Colon (tissue), 2 donors: ENCODE measurements around the gene RNASEH2B.

ENCODE experiments used
- FAIRE-seq: peaks from 2 replicates; lab custom pipeline; 2012; peaks lifted over from hg19 to GRCh38; lab: Jason Lieb, UNC
- donor health status: control.
- donor health status: control.

Gene RNASEH2B

DNA sequence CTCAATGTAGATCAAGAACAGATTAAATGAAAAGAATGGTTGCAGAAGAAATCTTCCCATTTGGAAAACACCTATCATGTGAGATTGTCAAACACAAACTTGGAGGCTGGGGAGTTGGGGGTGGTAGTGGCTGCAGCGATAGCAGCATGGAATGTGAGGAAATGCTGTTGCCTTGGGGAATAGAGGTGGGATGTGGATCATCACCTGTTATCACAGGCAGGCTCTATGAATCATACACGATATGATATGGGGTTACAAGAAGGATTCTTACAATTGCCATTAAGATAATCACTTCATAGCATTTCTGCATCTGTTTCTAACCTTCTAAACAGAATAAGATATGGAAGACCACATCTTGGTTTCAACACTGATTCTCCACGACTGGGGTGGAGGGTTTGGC is 88.7 kb downstream of the RNASEH2B start:
- no peak for FAIRE-seq

DNA sequence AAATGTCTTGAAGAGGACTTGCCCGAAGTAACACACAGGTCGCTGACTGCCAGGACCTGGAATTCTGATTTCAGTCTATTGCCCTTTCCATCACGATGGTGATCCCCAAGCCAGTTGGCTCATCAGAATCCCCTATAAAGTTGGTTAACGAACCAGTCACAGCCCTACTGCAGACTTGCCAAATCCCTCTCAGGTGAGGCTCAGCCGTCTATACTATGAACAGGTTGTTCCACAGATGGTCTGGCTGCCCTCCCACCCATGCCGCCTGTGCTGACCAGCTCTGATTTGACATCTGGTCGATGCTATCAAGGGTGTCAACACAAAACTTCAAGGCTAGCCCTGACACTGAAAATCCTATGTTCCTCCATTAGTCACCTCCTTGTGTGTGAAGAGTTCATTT is 90.0 kb downstream of the RNASEH2B start:
- no peak for FAIRE-seq

DNA sequence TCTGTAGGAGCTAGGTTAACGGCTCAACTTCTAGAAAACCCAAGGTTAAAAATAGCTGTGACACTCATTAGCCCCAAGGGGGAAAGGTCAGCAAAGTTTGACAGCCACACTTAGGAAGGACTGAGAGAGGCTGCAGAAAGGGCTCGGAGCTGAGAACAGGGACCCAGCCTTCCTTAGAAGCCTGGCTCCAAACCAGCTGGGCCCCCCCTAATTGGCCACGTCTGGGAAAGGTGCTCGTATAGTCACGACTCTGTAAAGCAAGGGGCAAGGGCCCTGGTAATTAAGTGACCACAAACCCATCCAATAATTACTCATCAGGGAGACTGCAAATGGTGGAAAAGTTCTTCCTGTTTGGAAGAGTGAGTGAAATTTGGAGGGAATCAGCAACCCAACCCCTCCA is 90.5 kb downstream of the RNASEH2B start:
- FAIRE-seq, result no peak

DNA sequence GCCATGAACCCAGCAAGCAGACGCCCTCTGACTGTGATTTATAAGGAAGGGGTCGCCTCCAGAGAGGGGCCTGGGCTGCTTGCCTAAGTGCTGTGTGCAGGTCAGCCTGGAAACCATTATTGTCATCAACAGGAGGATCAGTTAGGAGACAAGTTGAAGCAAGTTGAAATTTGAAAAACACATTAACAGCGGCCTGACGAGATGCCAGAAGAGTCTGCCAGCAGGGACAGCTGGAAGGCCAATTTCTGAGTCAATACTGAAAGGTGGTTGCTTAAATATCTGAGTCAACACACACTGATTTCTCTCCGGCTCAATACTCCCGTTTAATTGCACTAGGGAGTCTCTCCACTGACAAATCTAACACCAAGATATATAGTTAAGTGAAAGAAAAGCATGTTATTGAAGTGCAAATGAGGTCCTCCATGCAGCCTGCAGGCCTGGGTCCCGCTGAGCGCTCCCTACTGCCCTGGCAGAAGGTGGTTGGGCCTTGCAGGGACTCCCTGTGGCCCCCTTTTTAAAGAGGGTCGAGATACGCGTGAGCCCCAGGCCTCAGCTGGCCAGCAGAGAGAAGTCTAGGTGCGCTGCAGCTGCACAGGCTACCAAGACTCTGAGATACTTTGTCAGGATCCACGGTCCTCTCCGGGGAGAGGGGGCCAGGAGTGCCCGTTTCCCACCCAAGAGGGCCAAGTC is 91.1 kb downstream of the RNASEH2B start:
- FAIRE-seq, result no peak

DNA sequence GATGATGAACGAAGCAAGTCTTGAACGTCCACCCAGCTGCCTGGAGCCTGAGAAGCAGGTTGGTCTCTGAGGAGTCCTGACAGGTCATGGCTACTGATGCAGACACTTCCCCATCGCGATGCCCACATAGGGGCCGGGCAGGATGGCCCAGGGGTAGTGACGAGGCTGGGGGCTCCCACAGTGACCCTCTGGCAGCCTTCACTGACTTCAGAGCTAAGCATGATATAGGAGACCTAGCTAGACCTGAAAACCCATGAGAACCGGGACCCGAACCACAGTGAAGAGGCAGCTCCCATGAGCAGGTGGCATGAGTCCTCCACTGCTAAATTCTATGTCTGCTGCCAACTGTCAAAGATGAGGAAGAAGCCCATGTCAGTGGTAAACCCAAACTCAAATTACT is 91.7 kb downstream of the RNASEH2B start:
- no peak for FAIRE-seq

DNA sequence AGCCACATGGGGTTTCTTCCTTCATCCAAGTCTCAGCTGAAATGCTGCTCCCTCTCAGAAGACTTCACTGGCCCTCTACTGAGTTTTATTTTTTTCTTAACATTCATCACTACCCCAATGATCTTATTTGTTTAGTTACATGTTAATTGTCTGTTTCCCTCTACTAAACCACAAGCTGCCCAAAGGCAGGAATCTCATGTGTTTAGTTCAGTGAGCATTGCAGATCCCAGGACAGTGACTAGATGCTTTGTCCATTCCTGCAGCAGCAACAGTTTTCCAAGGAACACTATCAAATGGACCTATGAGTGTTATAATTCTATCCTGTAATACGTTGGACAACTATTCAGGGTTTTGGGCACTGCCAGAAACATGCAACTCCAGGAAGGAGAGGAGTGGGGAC is 93.1 kb downstream of the RNASEH2B start:
- no peak for FAIRE-seq

DNA sequence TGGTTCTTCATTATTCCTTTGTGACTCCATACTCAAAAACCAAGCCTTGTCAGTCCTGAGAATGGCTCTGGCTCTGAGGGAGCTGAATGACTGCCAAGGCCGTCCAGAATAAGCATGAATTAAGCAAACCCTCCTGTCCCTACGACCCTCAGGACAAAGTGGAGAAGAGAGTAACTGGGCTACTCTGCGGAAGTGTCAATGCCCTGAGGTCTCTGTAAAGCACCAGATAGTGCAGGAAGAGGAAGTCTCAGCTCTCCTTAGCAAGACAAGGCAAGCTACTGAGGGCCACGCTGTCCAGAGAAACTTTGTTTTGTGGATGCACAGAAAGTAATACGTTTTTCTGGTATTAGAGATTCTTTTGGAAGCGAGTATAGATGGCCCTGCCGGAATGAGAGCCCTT is 94.1 kb downstream of the RNASEH2B start:
- no peak for FAIRE-seq

DNA sequence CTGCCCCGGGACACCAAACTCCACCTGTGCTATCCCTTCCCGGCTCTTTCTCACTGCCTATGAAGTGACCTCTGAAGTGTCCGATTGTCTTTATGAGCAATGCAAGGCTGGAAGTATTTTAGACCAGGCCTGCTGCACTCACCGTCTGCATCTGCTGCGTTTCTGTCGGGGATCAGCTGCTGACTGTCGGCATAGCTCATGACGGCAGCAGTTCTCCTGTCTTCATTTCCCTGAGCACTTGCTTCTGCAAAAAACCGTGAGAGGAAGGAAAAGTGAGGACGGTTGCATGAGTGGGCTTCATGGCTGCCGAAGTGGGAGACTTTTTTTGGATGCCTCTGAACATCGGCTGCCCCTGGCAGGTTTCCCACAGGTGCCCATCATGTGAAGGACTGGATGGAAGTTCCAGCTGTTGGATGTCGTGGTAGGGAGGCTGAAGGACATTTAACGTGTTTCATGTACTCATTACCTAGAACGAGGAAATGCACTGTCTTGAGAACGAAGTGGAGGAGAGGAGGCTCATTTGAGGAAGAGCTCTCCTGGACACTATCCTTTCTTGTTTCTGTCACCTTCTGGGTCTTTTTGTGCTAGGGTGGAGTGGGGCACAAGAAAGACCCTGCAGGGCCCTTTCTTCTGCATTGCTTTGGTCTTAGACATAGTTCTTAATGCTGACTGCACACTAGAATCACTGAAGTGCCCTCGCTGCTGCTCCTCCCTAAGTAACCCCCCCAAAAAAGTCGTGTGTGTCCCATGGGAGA is 94.7 kb downstream of the RNASEH2B start:
- no peak for FAIRE-seq

DNA sequence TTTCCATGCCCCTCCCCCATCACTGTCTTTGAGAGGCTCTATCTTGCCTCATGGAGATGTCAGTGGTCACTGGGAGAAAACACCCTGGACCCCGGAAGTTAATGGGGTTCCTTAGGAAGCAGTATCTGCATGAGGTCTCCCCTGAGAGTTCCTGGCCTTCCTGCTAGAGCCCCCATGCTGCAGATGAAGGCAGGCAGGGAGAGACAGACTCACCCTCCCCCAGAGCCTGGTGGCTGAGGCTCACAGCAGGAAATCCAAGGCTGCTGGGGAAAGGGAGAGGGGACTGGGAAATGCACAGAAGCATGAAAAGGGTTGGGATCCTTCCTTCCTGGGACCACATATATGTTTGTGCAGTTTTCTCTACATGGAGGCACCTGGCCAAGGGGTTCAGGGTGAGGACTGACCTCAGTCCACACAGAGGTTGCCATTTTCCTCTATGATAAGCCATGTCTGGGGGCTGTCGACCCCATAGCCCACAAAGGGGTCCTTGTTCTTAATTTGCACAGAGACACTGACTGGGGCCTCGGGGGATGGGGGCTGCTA is 95.4 kb downstream of the RNASEH2B start:
- FAIRE-seq, result no peak

DNA sequence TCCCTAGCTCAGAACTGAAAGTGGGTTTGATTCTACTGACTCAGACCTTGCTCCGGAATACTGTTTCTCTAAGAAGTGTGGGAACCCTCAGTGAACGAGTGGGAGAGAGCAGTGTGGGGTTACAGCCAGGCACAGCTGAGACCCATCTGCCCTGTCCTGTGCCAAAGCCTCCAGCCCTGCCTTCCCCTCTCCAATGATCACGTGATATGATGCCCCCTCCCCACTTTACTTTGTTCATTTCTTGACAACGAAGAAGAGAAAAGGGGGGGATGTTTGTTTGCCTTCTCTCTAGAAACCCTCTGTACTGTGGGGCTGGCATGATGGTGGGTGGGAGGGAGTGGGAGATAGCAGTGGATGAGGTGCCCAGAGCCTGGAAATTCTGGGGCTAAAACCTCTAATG is 96.0 kb downstream of the RNASEH2B start:
- no peak for FAIRE-seq
